ENCODE results near the gene CRISP2. TPM values are rescaled to one million over a fixed set of nuclear protein-coding genes. Genes with fewer than 3 reads are reported as not detected.

CRISP2 gene
- total and polyA plus RNA-seq, 4 donors, result 0.28 TPM; not detected in 3

Other genes starting within 250 kb of the CRISP2 start
- not detected for gene GLYATL3, start 213.6 kb downstream of the CRISP2 start, total RNA-seq
- under 1 TPM in 1 of 2 donors, not detected in 1; 0.09 TPM for gene GLYATL3, start 213.6 kb downstream of the CRISP2 start, polyA plus RNA-seq
- gene C6orf141, start 162.9 kb downstream of the CRISP2 start, total RNA-seq, result under 1 TPM; 0.14 to 0.84 TPM
- under 1 TPM; 0.33 to 0.43 TPM for gene C6orf141, start 162.9 kb downstream of the CRISP2 start, polyA plus RNA-seq
- 100 to 1,000 TPM in 1 of 2 donors, not detected in 1; 345 TPM for gene RHAG, start 76.7 kb downstream of the CRISP2 start, total RNA-seq
- gene RHAG, start 76.7 kb downstream of the CRISP2 start, polyA plus RNA-seq, result under 1 TPM in 1 of 2 donors, not detected in 1; 0.07 TPM
- 1 to 10 TPM in 1 of 2 donors, under 1 TPM in 1; 0.08 to 1.1 TPM for gene CRISP3, start 30.8 kb upstream of the CRISP2 start, total RNA-seq
- under 1 TPM in 1 of 2 donors, not detected in 1; 0.33 TPM for gene CRISP3, start 30.8 kb upstream of the CRISP2 start, polyA plus RNA-seq
- gene PGK2, start 73.7 kb upstream of the CRISP2 start, total RNA-seq, result not detected
- gene PGK2, start 73.7 kb upstream of the CRISP2 start, polyA plus RNA-seq, result not detected
- gene CRISP1, start 153.0 kb upstream of the CRISP2 start, total RNA-seq, result not detected
- not detected for gene CRISP1, start 153.0 kb upstream of the CRISP2 start, polyA plus RNA-seq